Heart right ventricle (tissue), 16 donors: ENCODE measurements around the gene USP32. TPM values are rescaled to one million over a fixed set of nuclear protein-coding genes. Genes with fewer than 3 reads are reported as not detected.

Experiments
- ATAC-seq, 8 donors: fragments of 200-7000 bp; cut with Tn5 transposase; one replicate each; pipeline ENCODE4 v1.9.1; 2020; ENCODE audit warnings: mild to moderate bottlenecking in 8 of 8, moderate library complexity in 8 of 8, moderate number of reproducible peaks in 1 of 8
- DNase-seq, 2 donors: peaks; one replicate each; pipeline ENCODE4 v3.0.0-alpha.2; 2020
- H3K27ac ChIP-seq, 10 donors: fragments of 200-600 bp; sonication (generic) in 2 of 10; one replicate each; pipeline versions ENCODE4 v1.5.0 to v1.8.0; 2020 to 2022; ENCODE audit warnings: mild to moderate bottlenecking in 3 of 10
- H3K27me3 ChIP-seq, 7 donors: fragments of 200-600 bp; one replicate each; pipeline ENCODE4 v1.8.0; 2021 to 2022; ENCODE audit warnings: mild to moderate bottlenecking in 2 of 7
- H3K36me3 ChIP-seq, 9 donors: fragments of 200-600 bp; sonication (generic) in 1 of 9; one replicate each; pipeline versions ENCODE4 v1.5.0 to v1.8.0; 2020 to 2022; ENCODE audit warnings: mild to moderate bottlenecking in 2 of 9
- H3K4me1 ChIP-seq, 9 donors: fragments of 200-600 bp; sonication (generic) in 1 of 9; one replicate each; pipeline versions ENCODE4 v1.5.0 to v1.8.0; 2020 to 2022; ENCODE audit warnings: mild to moderate bottlenecking in 4 of 9
- H3K4me3 ChIP-seq, 10 donors: fragments of 200-600 bp; sonication (generic) in 2 of 10; one replicate each; pipeline versions ENCODE4 v1.5.0 to v1.8.0; 2020 to 2022; ENCODE audit warnings: mild to moderate bottlenecking in 7 of 10, moderate library complexity in 2 of 10
- H3K9me3 ChIP-seq, 11 donors: fragments of 200-600 bp in 10 of 11; sonication (generic) in 2 of 11; one replicate each; pipeline versions ENCODE4 v1.5.0 to v1.8.0; 2013 to 2022; ENCODE audit warnings: mild to moderate bottlenecking in 2 of 11, control low read depth in 1 of 11, moderate library complexity in 1 of 11
- CTCF ChIP-seq, 9 donors: fragments of 200-600 bp; sonication (generic) in 2 of 9; IDR thresholded peaks; one replicate each; pipeline versions ENCODE4 v1.5.0 to v1.8.0; 2021 to 2022; ENCODE audit warnings: antibody characterized with exemption in 9 of 9, mild to moderate bottlenecking in 5 of 9, moderate library complexity in 1 of 9
- WGBS, 2 donors: extraction: QIAGEN DNeasy Blood & Tissue Kit; methylation state at CpG; one replicate each; pipeline ENCODE4 v1.1.7; 2013; ENCODE audit warnings: inconsistent platforms in 1 of 2; 5-methylcytosine and 5-hydroxymethylcytosine counted together
- intact Hi-C, 10 donors: fragments of 100-400 bp; cut with DNase I; formaldehyde crosslinking; loops; one replicate each; pipeline versions ENCODE4 v1.11.1 to v1.14.2; 2022
- polyA plus RNA-seq, 2 donors: library from polyadenylated mRNA; stranded (reverse); fragments of 200-250 nt; gene quantifications; one replicate each; pipeline ENCODE4 v1.2.3, GENCODE V29; 2013
- total RNA-seq, 10 donors: library from RNA; stranded (reverse); fragmentation: NEBNext Ultra II Directional in 3 of 10; extraction: Animal tissue kit (Norgen Biotek cat#: 25700) in 3 of 10; gene quantifications; one replicate each; pipeline versions ENCODE4 v1.2.1 to v1.2.4, GENCODE V29; 2021 to 2023
- donor health status: Arrhythmogenic right ventricular cardiomyopathy.
- donor health status: ischemic (EF 13 %, LVEDD 7.1; RV severe dilation, severe dysfunction).
- donor health status: healthy with polysubstance abuse.
- donor health status: DM: no; HTN: yes; CAD: no.
- donor health status: DM: no; HTN: no; CAD: no.
- donor health status: ischemic (EF 25% LVEDD 6.9; RV normal size, moderate dysfunction).
- donor health status: ischemic (EF 25% LVEDD 5.7; RV mildly dilated, moderate dysfunction).
- donor health status: healthy.
- donor health status: DM: yes; HTN: yes; CAD: no.
- donor health status: Ischemic cardiomyopathy.
- donor health status: ischemic (EF 35%, LVEDD 5.7; RV mildly dilated, moderate dysfunction).
- donor health status: nonischemic (EF 11% LVEDD 7.7; RV severe dilation, severe dysfunction).
- donor health status: DM: yes; HTN: yes; CAD: no.
- donor health status: PGD.
- donor health status: ischemic (EF 29% LVEDD 5.4; RV normal size, mild dysfunction).
- donor health status: nonischemic (EF 23%, LVEDD 6.1; RV moderate dilation, normal function).

Gene USP32
- total and polyA plus RNA-seq, 12 donors, result 13.3 to 38.6 (median 29.3) TPM

DNA sequence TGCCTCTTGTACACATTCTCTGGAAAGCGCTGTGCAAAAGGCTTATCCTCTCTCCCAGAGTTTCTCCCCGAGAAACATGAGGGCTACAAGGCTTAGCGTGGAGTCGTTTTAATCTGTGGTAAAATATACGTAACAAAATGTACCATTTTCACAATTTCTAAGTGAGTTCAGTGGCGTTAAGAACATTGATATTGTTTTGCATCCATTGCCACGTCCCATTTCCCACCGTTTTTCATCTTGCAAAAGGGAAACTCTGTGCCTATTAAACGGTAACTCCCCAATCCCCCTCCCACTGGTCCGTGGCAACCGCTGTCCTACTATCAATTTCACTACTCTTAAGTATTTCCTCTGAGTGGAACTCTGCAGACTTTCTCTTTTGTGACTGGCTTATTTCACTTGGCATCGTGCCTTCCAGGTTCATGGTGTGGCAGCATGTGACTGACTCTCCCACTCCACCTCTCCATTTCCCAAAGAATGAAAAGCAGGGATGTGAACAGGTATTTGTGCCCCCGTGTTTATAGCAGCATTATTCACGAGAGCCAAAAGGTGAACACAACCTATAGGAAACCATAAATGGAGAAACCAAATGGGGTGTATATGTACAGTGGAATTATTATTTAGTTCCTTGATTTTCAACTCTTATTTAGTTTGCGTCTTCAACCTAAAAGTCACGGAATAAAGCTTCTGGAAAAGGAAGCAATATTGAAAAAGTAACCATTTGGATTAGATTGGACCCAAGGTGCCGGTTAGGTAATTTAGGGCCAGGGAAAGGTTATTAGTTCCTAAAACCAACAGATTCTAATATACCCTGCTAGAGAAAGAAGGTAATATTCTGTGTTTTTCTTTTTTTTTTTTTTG, 1.1 kb upstream of the USP32 start:
- intact Hi-C loops, result no loop called here
- 19 to 20% methylated on average over 17 of the region's 17 CpGs for WGBS, 2 donors
- DNase-seq, result peak in 1 of 2 donors; percentile 41
- H3K9me3 ChIP-seq, result no peaks in the 10 kb centered on the region
- H3K27ac ChIP-seq, result peak overlapping the region; percentile 70 to 98 (median 93)
- peak overlapping the region; percentile 73 to 95 (median 86) for H3K4me3 ChIP-seq
- no peak for TF ChIP-seq CTCF (IDR thresholded peaks at IDR 0.05)
- ATAC-seq, result peak in 1 of 8 donors; percentile 1
- H3K36me3 ChIP-seq, result no peaks in the 10 kb centered on the region
- peaks cover 0 to 81% (median 31%) of the 10 kb centered on the region in 9 donors for H3K4me1 ChIP-seq
- H3K27me3 ChIP-seq, result no peaks in the 10 kb centered on the region

- intact Hi-C loops, result no loop called here
- H3K27me3 ChIP-seq, result no peaks in the 10 kb centered on the region
- no peak for DNase-seq
- 0 to 1% methylated on average over 31 to 36 of the region's 36 CpGs for WGBS, 2 donors
- peak; percentile 45 to 84 (median 65) for ATAC-seq
- no peaks in the 10 kb centered on the region for H3K36me3 ChIP-seq
- peak overlapping the region; percentile 73 to 95 (median 86) for H3K4me3 ChIP-seq
- TF ChIP-seq CTCF (IDR thresholded peaks at IDR 0.05), result no peak
- peaks cover 0 to 85% (median 33%) of the 10 kb centered on the region in 9 donors for H3K4me1 ChIP-seq
- peak overlapping the region; percentile 73 to 98 (median 93) for H3K27ac ChIP-seq
- no peaks in the 10 kb centered on the region for H3K9me3 ChIP-seq
Observed at GRCh38 chr17:60391471-60392041, 377 bp downstream of the USP32 start.

- DNase-seq, result peak in 1 of 2 donors; percentile 14
- H3K4me3 ChIP-seq, result peak overlapping the region; percentile 73 to 95 (median 86)
- peak in 4 of 8 donors; percentile 3 to 15 (median 15) for ATAC-seq
- WGBS, 2 donors, result 3 to 5% methylated on average over 15 of the region's 15 CpGs
- no peaks in the 10 kb centered on the region for H3K27me3 ChIP-seq
- TF ChIP-seq CTCF (IDR thresholded peaks at IDR 0.05), result no peak
- peaks cover 0 to 85% (median 38%) of the 10 kb centered on the region in 9 donors for H3K4me1 ChIP-seq
- intact Hi-C loops, result no loop called here
- H3K36me3 ChIP-seq, result no peaks in the 10 kb centered on the region
- no peaks in the 10 kb centered on the region for H3K9me3 ChIP-seq
- peak overlapping the region; percentile 73 to 98 (median 93) for H3K27ac ChIP-seq
Observed at GRCh38 chr17:60390925-60391470, 935 bp downstream of the USP32 start.

- WGBS, 2 donors, result 51 to 55% methylated on average over 2 of the region's 2 CpGs
- TF ChIP-seq CTCF (IDR thresholded peaks at IDR 0.05), result no peak
- ATAC-seq, result no peak
- peak overlapping the region in 4 of 10 donors; percentile 88 to 98 (median 92) for H3K27ac ChIP-seq
- H3K36me3 ChIP-seq, result no peaks in the 10 kb centered on the region
- no peaks in the 10 kb centered on the region for H3K27me3 ChIP-seq
- H3K9me3 ChIP-seq, result no peaks in the 10 kb centered on the region
- H3K4me3 ChIP-seq, result peak overlapping the region in 7 of 10 donors; percentile 81 to 95 (median 88)
- intact Hi-C loops, result no loop called here
- DNase-seq, result no peak
- H3K4me1 ChIP-seq, result peaks cover 0 to 85% (median 38%) of the 10 kb centered on the region in 9 donors
Observed at GRCh38 chr17:60390186-60390585, 1.7 kb downstream of the USP32 start.
